GM10266 (cell line): ENCODE data around the gene ACBD5.
A peak's percentile ranks its signal among the peaks of the same experiment; 100 is the strongest.
"Not testable (repeated sequence)": the region's sequence is repeated elsewhere in the genome, so short reads cannot be mapped to it uniquely, and the experiment has no call there.

ENCODE experiments used
- DNase-seq: peaks from one replicate; pipeline ENCODE4 v3.0.0; 2012; ENCODE audit errors: extremely low spot score
- CTCF ChIP-seq: IDR thresholded peaks from 2 replicates; pipeline ENCODE4 v1.5.1; 2012; ENCODE audit warnings: mild to moderate bottlenecking, low read depth; ENCODE audit not compliant: control insufficient read depth, insufficient read depth; ENCODE audit errors: missing control alignments

ACBD5 gene

GRCh38 chr10:27240212-27241009, at the start of gene ACBD5:
ACBD5 (minus strand) TSS chr10:27240797; CDS start chr10:27240688, 109 bp downstream.
- no peak for TF ChIP-seq CTCF
- DNase-seq, result peak; percentile 71

- no peak for DNase-seq
- TF ChIP-seq CTCF, result peak; percentile 34
Observed at GRCh38 chr10:27285093-27285492, 44.5 kb upstream of the ACBD5 start.

- no peak for TF ChIP-seq CTCF
- DNase-seq, result no peak
Observed at GRCh38 chr10:27276581-27276980, 36.0 kb upstream of the ACBD5 start.

- not testable (repeated sequence) for DNase-seq
Observed at GRCh38 chr10:27266025-27266424, 25.4 kb upstream of the ACBD5 start.

GRCh38 chr10:27262788-27263187, 22.2 kb upstream of the ACBD5 start:
- DNase-seq, result not testable (repeated sequence)

- no peak for TF ChIP-seq CTCF
- DNase-seq, result peak; percentile 52
Observed at GRCh38 chr10:27258838-27259812, 18.5 kb upstream of the ACBD5 start.

- no peak for TF ChIP-seq CTCF
- DNase-seq, result no peak
Observed at GRCh38 chr10:27258492-27258837, 17.9 kb upstream of the ACBD5 start.
